Loucy (cell line): ENCODE measurements around the gene PSMD10.
A peak's percentile ranks its signal among the peaks of the same experiment; 100 is the strongest.

Source experiments
- H2AFZ ChIP-seq: fragments of 200-600 bp; sonication (generic); 2 replicates; pipeline ENCODE4 v1.6.0; 2016; ENCODE audit warnings: antibody characterized with exemption, mild to moderate bottlenecking, low read length, moderate library complexity
- H3F3A ChIP-seq: fragments of 200-600 bp; 2 replicates; pipeline ENCODE4 v1.6.0; 2016; ENCODE audit warnings: antibody characterized with exemption, low read depth, mild to moderate bottlenecking
- H3K27me3 ChIP-seq: fragments of 200-600 bp; sonication (generic); 2 replicates; pipeline ENCODE4 v1.6.1; 2014; ENCODE audit warnings: low read length, mild to moderate bottlenecking; ENCODE audit not compliant: insufficient read depth, poor library complexity, severe bottlenecking
- H3K36me3 ChIP-seq: fragments of 200-600 bp; sonication (generic); 2 replicates; pipeline ENCODE4 v1.6.1; 2016; ENCODE audit warnings: low read length; ENCODE audit not compliant: insufficient read depth
- H3K4me1 ChIP-seq: fragments of 200-600 bp; sonication (generic); 2 replicates; pipeline ENCODE4 v1.5.1; 2014; ENCODE audit warnings: low read length, mild to moderate bottlenecking; ENCODE audit not compliant: insufficient read depth, poor library complexity, severe bottlenecking
- H3K4me2 ChIP-seq: fragments of 200-600 bp; sonication (generic); 2 replicates; pipeline ENCODE4 v1.6.0; 2014; ENCODE audit warnings: antibody characterized with exemption, low read length, low read depth, mild to moderate bottlenecking; ENCODE audit not compliant: poor library complexity, severe bottlenecking
- H3K4me3 ChIP-seq: fragments of 200-600 bp; sonication (generic); 2 replicates; pipeline ENCODE4 v1.5.1; 2014; ENCODE audit warnings: low read length, mild to moderate bottlenecking, mixed read lengths; ENCODE audit not compliant: poor library complexity, severe bottlenecking
- H3K79me2 ChIP-seq: fragments of 200-600 bp; sonication (generic); 2 replicates; pipeline ENCODE4 v1.6.1; 2014; ENCODE audit warnings: low read length; ENCODE audit not compliant: insufficient read depth
- H3K9ac ChIP-seq: fragments of 200-600 bp; sonication (generic); 2 replicates; pipeline ENCODE4 v1.6.0; 2014; ENCODE audit warnings: mild to moderate bottlenecking, low read depth, low read length, moderate library complexity; ENCODE audit not compliant: poor library complexity, severe bottlenecking
- H3K9me2 ChIP-seq: fragments of 200-600 bp; sonication (generic); replicated peaks from 2 replicates; pipeline ENCODE4 v1.6.1; 2016; ENCODE audit warnings: low read depth, low read length, mixed read lengths
- H3K9me3 ChIP-seq: fragments of 200-600 bp; sonication (generic); 2 replicates; pipeline ENCODE4 v1.6.1; 2014; ENCODE audit warnings: mild to moderate bottlenecking, antibody characterized with exemption, low read length, low read depth; ENCODE audit not compliant: insufficient read depth
- H4K20me1 ChIP-seq: fragments of 200-600 bp; sonication (generic); 2 replicates; pipeline ENCODE4 v1.6.0; 2014; ENCODE audit warnings: antibody characterized with exemption, low read length, mild to moderate bottlenecking; ENCODE audit not compliant: insufficient read depth, poor library complexity, severe bottlenecking
- CTCF ChIP-seq: fragments of 200-600 bp; sonication (generic); conservative IDR thresholded peaks from 2 replicates; pipeline ENCODE4 v1.5.1; 2014; ENCODE audit warnings: mild to moderate bottlenecking, antibody characterized with exemption, low read length
- EZH2phosphoT487 ChIP-seq: fragments of 200-600 bp; IDR thresholded peaks from 2 replicates; pipeline ENCODE4 v1.6.1; 2018; ENCODE audit warnings: antibody characterized with exemption, mild to moderate bottlenecking, moderate library complexity, borderline replicate concordance

The PSMD10 gene

GRCh38 chrX:108097380-108097779, 6.0 kb upstream of the PSMD10 start:
- Histone ChIP-seq H3K36me3 (no peaks in the 10 kb centered on the region), H3F3A (no peaks in the 10 kb centered on the region), H4K20me1 (no peaks in the 10 kb centered on the region), H3K4me1 (peaks cover under 1% of the 10 kb centered on the region), H3K4me3 (no peak overlapping the region), H2AFZ (no peak overlapping the region), H3K27me3 (no peaks in the 10 kb centered on the region), H3K9me3 (no peaks in the 10 kb centered on the region), H3K4me2 (no peak overlapping the region), H3K79me2 (0 out of 2 replicates have a peak, but pooled peaks cover under 1% of the 10 kb centered on the region), H3K9me2 (no peaks in the 10 kb centered on the region), H3K9ac (no peak overlapping the region)
- TF ChIP-seq CTCF: no peak

- H3F3A ChIP-seq: no peaks in the 10 kb centered on the region
- H4K20me1 ChIP-seq: no peaks in the 10 kb centered on the region
- H3K9me3 ChIP-seq: no peaks in the 10 kb centered on the region
- no peaks in the 10 kb centered on the region for H3K9me2 ChIP-seq
- H3K9ac ChIP-seq: peak overlapping the region; percentile 60
- peak overlapping the region; percentile 76 for H2AFZ ChIP-seq
- H3K4me2 ChIP-seq: peak overlapping the region; percentile 85
- peaks cover 5% of the 10 kb centered on the region for H3K4me1 ChIP-seq
- peaks cover 5% of the 10 kb centered on the region; the same call in 1 of the 2 replicates for H3K36me3 ChIP-seq
- no peaks in the 10 kb centered on the region for H3K27me3 ChIP-seq
- peaks cover 36% of the 10 kb centered on the region for H3K79me2 ChIP-seq
- TF ChIP-seq CTCF (no peak), EZH2phosphoT487 (no peak)
- peak overlapping the region; percentile 99 for H3K4me3 ChIP-seq
Measured at GRCh38 chrX:108091878-108092291, 543 bp upstream of the PSMD10 start.

- Histone ChIP-seq H3K36me3 (peaks cover 12% of the 10 kb centered on the region; the same call in 1 of the 2 replicates), H3F3A (no peaks in the 10 kb centered on the region)
Measured at GRCh38 chrX:108090491-108091263, 665 bp downstream of the PSMD10 start.

More at GRCh38 chrX:108090491-108091263, 665 bp downstream of the PSMD10 start:
- peak overlapping the region; percentile 99 for H3K4me3 ChIP-seq
- no peak for TF ChIP-seq EZH2phosphoT487
- no peak for TF ChIP-seq CTCF
- H4K20me1 ChIP-seq: no peaks in the 10 kb centered on the region
- peaks cover 5% of the 10 kb centered on the region for H3K4me1 ChIP-seq
- no peaks in the 10 kb centered on the region for H3K27me3 ChIP-seq
- peak overlapping the region; percentile 95 for H3K9ac ChIP-seq
- H2AFZ ChIP-seq: peak overlapping the region; percentile 75
- H3K9me2 ChIP-seq: no peaks in the 10 kb centered on the region
- no peaks in the 10 kb centered on the region for H3K9me3 ChIP-seq
- H3K79me2 ChIP-seq: peaks cover 36% of the 10 kb centered on the region
- H3K4me2 ChIP-seq: peak overlapping the region; percentile 72
